SK-N-SH treated with all-trans-retinoic acid at 6 μM for 48 hours (cell line): ENCODE results near the gene AP2A2.
"Not testable (repeated sequence)": the region's sequence is repeated elsewhere in the genome, so short reads cannot be mapped to it uniquely, and the experiment has no call there.

Source experiments
- ATAC-seq: fragments of 200-7000 bp; cut with Tn5 transposase; 3 replicates; pipeline ENCODE4 v1.9.1; 2020; ENCODE audit warnings: mild to moderate bottlenecking, moderate library complexity
- BACH2 ChIP-seq: fragments of 250-450 bp; sonication (Bioruptor Pico); IDR thresholded peaks from 2 replicates; pipeline ENCODE4 v1.9.0; 2021; ENCODE audit warnings: mild to moderate bottlenecking, borderline replicate concordance
- CSDC2 ChIP-seq: fragments of 250-450 bp; sonication (Bioruptor Pico); IDR thresholded peaks from 2 replicates; pipeline ENCODE4 v1.5.0; 2020; ENCODE audit warnings: mild to moderate bottlenecking, moderate library complexity
- ESRRG ChIP-seq: fragments of 250-450 bp; sonication (Bioruptor Pico); IDR thresholded peaks from 2 replicates; pipeline ENCODE4 v1.6.1; 2021; ENCODE audit warnings: mild to moderate bottlenecking
- GLIS3 ChIP-seq: fragments of 250-450 bp; sonication (Bioruptor Pico); IDR thresholded peaks from 2 replicates; pipeline ENCODE4 v1.5.0; 2020; ENCODE audit warnings: mild to moderate bottlenecking, moderate library complexity
- ISL1 ChIP-seq: fragments of 250-450 bp; sonication (Bioruptor Pico); IDR thresholded peaks from 2 replicates; pipeline ENCODE4 v2.1.2; 2022; ENCODE audit warnings: mild to moderate bottlenecking, moderate library complexity
- OSR1 ChIP-seq: fragments of 250-450 bp; sonication (Bioruptor Pico); IDR thresholded peaks from 2 replicates; pipeline ENCODE4 v1.8.0; 2022; ENCODE audit warnings: moderate library complexity, mild to moderate bottlenecking, inconsistent platforms
- PPARA ChIP-seq: fragments of 250-450 bp; sonication (Bioruptor Pico); IDR thresholded peaks from 2 replicates; pipeline ENCODE4 v1.5.0; 2020; ENCODE audit warnings: mild to moderate bottlenecking, borderline replicate concordance
- RARB ChIP-seq: fragments of 250-450 bp; sonication (Bioruptor Pico); IDR thresholded peaks from 2 replicates; pipeline ENCODE4 v1.8.0; 2021; ENCODE audit warnings: mild to moderate bottlenecking, moderate library complexity
- SNAI2 ChIP-seq: fragments of 250-450 bp; sonication (Bioruptor Pico); IDR thresholded peaks from 2 replicates; pipeline ENCODE4 v1.5.0; 2020; ENCODE audit warnings: mild to moderate bottlenecking, moderate library complexity
- TCF4 ChIP-seq: fragments of 250-450 bp; sonication (Bioruptor Pico); IDR thresholded peaks from 2 replicates; pipeline ENCODE4 v1.8.0; 2021; ENCODE audit warnings: mild to moderate bottlenecking, moderate library complexity, borderline replicate concordance
- TOX ChIP-seq: fragments of 250-450 bp; sonication (Bioruptor Pico); IDR thresholded peaks from 2 replicates; pipeline ENCODE4 v1.8.0; 2021; ENCODE audit warnings: mild to moderate bottlenecking, moderate library complexity, borderline replicate concordance
- ZFP30 ChIP-seq: fragments of 450-650 bp; formaldehyde crosslinking; IDR thresholded peaks from 2 replicates; pipeline ENCODE4 v1.5.0; 2022; ENCODE audit warnings: mild to moderate bottlenecking, moderate library complexity
- ZNF565 ChIP-seq: fragments of 450-650 bp; formaldehyde crosslinking; conservative IDR thresholded peaks from 2 replicates; pipeline ENCODE4 v1.5.0; 2020; ENCODE audit warnings: low read depth, mild to moderate bottlenecking, moderate library complexity
- ZNF70 ChIP-seq: fragments of 450-650 bp; formaldehyde crosslinking; IDR thresholded peaks from 2 replicates; pipeline ENCODE4 v1.5.0; 2020; ENCODE audit warnings: mild to moderate bottlenecking, moderate library complexity
- ZNF8 ChIP-seq: fragments of 450-650 bp; formaldehyde crosslinking; IDR thresholded peaks from 2 replicates; pipeline ENCODE4 v1.5.0; 2020; ENCODE audit warnings: mild to moderate bottlenecking, moderate library complexity
- TF ChIP-seq, protein P1 (sequence below): fragments of 250-450 bp; sonication (Bioruptor Pico); IDR thresholded peaks from 2 replicates; pipeline ENCODE4 v1.8.0; 2020; ENCODE audit warnings: mild to moderate bottlenecking, moderate library complexity, borderline replicate concordance
- TF ChIP-seq, protein P2 (sequence below): fragments of 250-450 bp; sonication (Bioruptor Pico); IDR thresholded peaks from 2 replicates; pipeline ENCODE4 v1.5.0; 2020; ENCODE audit warnings: mild to moderate bottlenecking, moderate library complexity
- TF ChIP-seq, protein P3 (sequence below): fragments of 250-450 bp; sonication (Bioruptor Pico); IDR thresholded peaks from 2 replicates; pipeline ENCODE4 v1.5.1; 2020; ENCODE audit warnings: low read depth, mild to moderate bottlenecking, moderate library complexity

The AP2A2 gene

DNA sequence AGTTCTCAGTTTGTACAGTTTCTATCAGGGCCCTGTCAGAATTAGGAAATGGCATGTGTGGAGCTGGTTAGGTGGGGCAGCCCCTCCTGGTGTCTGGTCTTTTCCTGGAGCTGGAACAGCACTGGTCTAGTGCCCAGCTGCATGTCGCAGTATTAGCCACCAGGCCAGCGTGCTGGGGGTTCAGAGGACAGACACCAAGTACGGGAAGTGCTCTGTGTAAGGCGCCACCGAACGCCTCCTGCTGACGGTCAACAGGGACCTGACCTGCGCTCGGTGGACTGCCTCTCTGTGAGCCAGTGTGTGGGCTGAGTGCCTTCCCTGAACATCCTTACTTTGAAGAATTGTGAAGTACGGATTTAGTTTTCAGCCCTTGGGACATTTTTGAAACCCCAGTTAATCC lies 33.9 kb downstream of the AP2A2 start (continued):
- TF ChIP-seq, protein P1, sequence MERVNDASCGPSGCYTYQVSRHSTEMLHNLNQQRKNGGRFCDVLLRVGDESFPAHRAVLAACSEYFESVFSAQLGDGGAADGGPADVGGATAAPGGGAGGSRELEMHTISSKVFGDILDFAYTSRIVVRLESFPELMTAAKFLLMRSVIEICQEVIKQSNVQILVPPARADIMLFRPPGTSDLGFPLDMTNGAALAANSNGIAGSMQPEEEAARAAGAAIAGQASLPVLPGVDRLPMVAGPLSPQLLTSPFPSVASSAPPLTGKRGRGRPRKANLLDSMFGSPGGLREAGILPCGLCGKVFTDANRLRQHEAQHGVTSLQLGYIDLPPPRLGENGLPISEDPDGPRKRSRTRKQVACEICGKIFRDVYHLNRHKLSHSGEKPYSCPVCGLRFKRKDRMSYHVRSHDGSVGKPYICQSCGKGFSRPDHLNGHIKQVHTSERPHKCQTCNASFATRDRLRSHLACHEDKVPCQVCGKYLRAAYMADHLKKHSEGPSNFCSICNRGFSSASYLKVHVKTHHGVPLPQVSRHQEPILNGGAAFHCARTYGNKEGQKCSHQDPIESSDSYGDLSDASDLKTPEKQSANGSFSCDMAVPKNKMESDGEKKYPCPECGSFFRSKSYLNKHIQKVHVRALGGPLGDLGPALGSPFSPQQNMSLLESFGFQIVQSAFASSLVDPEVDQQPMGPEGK = no peak
- TF ChIP-seq CSDC2 (no peak), RARB (CRISPR knock-in tag) (no peak), TCF4 (CRISPR knock-in tag) (no peak), PPARA (CRISPR knock-in tag) (no peak), ESRRG (no peak), ISL1 (CRISPR knock-in tag) (no peak), TOX (no peak)
- TF ChIP-seq, protein P2, sequence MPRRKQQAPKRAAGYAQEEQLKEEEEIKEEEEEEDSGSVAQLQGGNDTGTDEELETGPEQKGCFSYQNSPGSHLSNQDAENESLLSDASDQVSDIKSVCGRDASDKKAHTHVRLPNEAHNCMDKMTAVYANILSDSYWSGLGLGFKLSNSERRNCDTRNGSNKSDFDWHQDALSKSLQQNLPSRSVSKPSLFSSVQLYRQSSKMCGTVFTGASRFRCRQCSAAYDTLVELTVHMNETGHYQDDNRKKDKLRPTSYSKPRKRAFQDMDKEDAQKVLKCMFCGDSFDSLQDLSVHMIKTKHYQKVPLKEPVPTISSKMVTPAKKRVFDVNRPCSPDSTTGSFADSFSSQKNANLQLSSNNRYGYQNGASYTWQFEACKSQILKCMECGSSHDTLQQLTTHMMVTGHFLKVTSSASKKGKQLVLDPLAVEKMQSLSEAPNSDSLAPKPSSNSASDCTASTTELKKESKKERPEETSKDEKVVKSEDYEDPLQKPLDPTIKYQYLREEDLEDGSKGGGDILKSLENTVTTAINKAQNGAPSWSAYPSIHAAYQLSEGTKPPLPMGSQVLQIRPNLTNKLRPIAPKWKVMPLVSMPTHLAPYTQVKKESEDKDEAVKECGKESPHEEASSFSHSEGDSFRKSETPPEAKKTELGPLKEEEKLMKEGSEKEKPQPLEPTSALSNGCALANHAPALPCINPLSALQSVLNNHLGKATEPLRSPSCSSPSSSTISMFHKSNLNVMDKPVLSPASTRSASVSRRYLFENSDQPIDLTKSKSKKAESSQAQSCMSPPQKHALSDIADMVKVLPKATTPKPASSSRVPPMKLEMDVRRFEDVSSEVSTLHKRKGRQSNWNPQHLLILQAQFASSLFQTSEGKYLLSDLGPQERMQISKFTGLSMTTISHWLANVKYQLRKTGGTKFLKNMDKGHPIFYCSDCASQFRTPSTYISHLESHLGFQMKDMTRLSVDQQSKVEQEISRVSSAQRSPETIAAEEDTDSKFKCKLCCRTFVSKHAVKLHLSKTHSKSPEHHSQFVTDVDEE (CRISPR knock-in tag) = no peak

DNA sequence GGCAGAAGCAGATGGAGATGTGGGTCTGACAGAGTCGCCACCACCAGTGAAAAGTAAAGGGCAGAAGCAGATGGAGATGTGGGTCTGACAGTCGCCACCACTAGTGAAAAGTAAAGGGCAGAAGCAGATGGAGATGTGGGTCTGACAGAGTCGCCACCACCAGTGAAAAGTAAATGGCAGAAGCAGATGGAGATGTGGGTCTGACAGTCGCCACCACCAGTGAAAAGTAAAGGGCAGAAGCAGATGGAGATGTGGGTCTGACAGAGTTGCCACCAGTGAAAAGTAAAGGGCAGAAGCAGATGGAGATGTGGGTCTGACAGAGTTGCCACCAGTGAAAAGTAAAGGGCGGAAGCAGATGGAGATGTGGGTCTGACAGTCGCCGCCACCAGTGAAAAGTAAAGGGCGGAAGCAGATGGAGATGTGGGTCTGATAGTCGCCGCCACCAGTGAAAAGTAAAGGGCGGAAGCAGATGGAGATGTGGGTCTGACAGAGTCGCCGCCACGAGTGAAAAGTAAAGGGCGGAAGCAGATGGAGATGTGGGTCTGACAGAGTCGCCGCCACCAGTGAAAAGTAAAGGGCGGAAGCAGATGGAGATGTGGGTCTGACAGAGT lies 35.7 kb downstream of the AP2A2 start:
- not testable (repeated sequence) for ATAC-seq

DNA sequence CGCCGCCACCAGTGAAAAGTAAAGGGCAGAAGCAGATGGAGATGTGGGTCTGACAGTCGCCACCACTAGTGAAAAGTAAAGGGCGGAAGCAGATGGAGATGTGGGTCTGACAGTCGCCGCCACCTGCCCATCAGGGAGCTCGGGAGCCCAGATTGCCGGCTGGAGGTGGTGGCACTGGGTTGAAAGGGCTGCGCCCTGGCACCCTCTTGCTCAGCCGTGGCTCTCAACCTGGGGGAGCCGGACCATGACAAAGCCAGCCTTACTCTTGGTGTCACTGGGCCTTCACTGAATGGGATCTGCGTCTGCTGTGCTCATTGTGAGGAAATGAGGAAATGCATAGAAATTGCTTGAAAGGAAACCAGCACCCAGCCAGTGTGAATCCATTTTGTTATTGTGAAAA lies 36.3 kb downstream of the AP2A2 start:
- TF ChIP-seq OSR1 (no peak), BACH2 (CRISPR knock-in tag) (no peak), GLIS3 (no peak)
- TF ChIP-seq, protein P1 = no peak
- no peak for ATAC-seq

DNA sequence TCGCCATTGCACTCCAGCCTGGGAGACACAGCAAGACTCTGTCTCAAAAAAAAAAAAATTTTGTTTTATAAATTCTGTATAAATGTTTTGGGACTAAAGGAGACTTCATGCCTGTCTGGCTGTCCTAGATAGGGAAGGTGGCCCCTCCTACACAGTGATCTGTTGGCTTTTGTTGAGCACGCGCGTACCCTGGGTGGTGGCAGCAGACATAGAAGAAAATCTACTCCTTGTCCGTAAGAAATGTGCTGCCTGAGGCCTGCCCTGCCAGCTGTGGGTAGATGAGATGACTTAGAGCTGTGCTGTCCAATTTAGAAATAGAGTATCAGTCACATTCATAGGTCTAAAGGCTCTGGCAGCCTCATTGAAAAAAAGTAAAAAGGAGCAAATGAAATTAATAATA lies 37.0 kb downstream of the AP2A2 start:
- TF ChIP-seq, protein P2 (CRISPR knock-in tag) = no peak
- TF ChIP-seq ZNF8 (no peak), ZFP30 (no peak), ZNF70 (no peak), GLIS3 (no peak)
- TF ChIP-seq, protein P1 = no peak
- ATAC-seq = no peak

DNA sequence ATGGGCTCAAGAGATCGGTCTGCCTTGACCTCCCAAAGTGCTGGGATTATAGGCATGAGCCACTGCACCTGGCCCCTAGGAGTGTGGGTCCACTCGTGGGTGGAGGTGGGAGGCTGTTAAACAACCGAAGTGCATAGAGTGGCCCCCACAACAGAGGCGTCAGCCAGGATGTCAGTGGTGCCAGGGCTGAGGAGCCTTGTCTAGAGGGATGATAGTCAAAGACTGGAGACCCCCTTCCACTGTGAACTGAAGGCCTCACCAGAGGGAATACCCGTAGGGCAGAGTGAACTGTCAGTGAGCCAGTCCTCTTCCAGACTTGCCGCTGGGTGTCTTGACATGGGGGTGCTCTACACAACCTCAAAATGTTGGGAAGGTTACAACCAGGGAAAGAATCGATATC lies 38.2 kb downstream of the AP2A2 start:
- no peak for ATAC-seq
- TF ChIP-seq RARB (CRISPR knock-in tag) = no peak
- no peak for TF ChIP-seq ZNF565 (CRISPR knock-in tag)
- TF ChIP-seq, protein P2 (CRISPR knock-in tag) = no peak
- TF ChIP-seq ESRRG = no peak
- no peak for TF ChIP-seq TCF4 (CRISPR knock-in tag)
- no peak for TF ChIP-seq ZNF70
- TF ChIP-seq PPARA (CRISPR knock-in tag) = no peak
- TF ChIP-seq, protein P3, sequence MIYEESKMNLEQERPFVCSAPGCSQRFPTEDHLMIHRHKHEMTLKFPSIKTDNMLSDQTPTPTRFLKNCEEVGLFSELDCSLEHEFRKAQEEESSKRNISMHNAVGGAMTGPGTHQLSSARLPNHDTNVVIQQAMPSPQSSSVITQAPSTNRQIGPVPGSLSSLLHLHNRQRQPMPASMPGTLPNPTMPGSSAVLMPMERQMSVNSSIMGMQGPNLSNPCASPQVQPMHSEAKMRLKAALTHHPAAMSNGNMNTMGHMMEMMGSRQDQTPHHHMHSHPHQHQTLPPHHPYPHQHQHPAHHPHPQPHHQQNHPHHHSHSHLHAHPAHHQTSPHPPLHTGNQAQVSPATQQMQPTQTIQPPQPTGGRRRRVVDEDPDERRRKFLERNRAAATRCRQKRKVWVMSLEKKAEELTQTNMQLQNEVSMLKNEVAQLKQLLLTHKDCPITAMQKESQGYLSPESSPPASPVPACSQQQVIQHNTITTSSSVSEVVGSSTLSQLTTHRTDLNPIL (CRISPR knock-in tag) = no peak
- TF ChIP-seq OSR1 = no peak
- TF ChIP-seq GLIS3 = no peak
- no peak for TF ChIP-seq ZNF8
- TF ChIP-seq TOX = no peak
- no peak for TF ChIP-seq SNAI2 (CRISPR knock-in tag)
